Activated T-cell treated with anti-CD3 and anti-CD28 coated beads, Interleukin-2, amount 50 U/mL, for 72 hours (primary cell): ENCODE data around the gene FBXL14. TPM values are rescaled to one million over a fixed set of nuclear protein-coding genes. Genes with fewer than 3 reads are reported as not detected.

ENCODE experiments used
- ATAC-seq, 2 donors: fragments of 150-1000 bp; cut with Tn5 transposase; replicated peaks in 1 of 2; 2 replicates each; pipeline ENCODE4 v1.10.0; 2021; ENCODE audit warnings: moderate library complexity in 2 of 2, mild to moderate bottlenecking in 1 of 2
- DNase-seq, 2 donors: peaks; one replicate each; pipeline ENCODE4 v3.0.0; 2021 to 2022; ENCODE audit warnings: mixed read lengths in 1 of 2
- H3K27ac Mint-ChIP-seq: one replicate; pipeline ENCODE4 v1.8.0; 2022; ENCODE audit warnings: mild to moderate bottlenecking, moderate library complexity, mixed read lengths
- H3K27me3 Mint-ChIP-seq: one replicate; pipeline ENCODE4 v1.8.0; 2022; ENCODE audit warnings: low read depth, mixed read lengths
- H3K36me3 Mint-ChIP-seq, 2 donors: one replicate each; pipeline ENCODE4 v1.8.0; 2022; ENCODE audit warnings: mixed read lengths in 2 of 2, mild to moderate bottlenecking in 1 of 2; ENCODE audit not compliant: insufficient read depth in 2 of 2
- H3K4me1 Mint-ChIP-seq: one replicate; pipeline ENCODE4 v1.8.0; 2022; ENCODE audit warnings: low read depth, mixed read lengths
- H3K4me3 Mint-ChIP-seq, 2 donors: one replicate each; pipeline ENCODE4 v1.8.0; 2022; ENCODE audit warnings: mild to moderate bottlenecking in 2 of 2, mixed read lengths in 2 of 2, moderate library complexity in 2 of 2
- H3K9me3 Mint-ChIP-seq, 2 donors: one replicate each; pipeline ENCODE4 v1.8.0; 2022; ENCODE audit warnings: mixed read lengths in 2 of 2
- total RNA-seq, 2 donors: library from RNA; stranded (reverse); gene quantifications; one replicate each; pipeline ENCODE4 v1.2.3, GENCODE V29; 2022

Gene FBXL14
- total RNA-seq, 2 donors from 2014 or later, result 18.1 to 19.9 TPM

DNA sequence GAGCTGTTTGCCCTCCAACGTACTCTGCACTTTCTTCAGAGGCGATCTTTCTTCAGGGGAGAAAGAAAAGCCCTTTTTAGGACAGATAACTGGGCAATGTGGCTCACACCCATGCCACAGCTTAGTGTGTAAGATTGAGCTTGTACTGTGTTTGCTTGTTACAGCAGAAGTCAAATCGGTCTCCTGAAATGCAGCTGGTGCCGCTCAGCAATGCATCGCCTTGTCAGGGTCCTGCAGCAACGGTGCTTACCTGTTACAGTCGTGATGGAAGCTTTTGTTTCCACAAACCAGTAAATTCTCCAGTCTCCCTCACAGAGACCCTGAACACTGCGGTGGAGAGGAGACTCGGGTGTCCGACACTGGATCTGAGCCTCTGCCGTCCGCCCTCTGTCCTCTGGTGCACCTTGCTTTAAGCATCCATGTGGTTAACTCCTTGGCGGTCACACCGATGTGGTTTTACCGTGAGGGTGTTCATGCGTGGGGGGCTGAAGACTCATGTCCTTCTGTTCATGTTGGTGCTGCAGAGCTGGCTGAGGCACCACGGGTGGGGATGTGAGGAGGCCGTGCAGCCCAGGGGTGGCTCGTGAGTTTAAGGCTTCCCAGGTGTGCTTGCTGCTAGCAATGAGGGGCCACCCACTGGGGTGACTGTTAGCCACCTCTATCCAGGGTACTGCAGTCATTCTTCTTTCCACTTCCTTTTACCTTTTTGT lies 47.3 kb downstream of the FBXL14 start:
- peaks cover 36% of the 10 kb centered on the region for H3K27me3 Mint-ChIP-seq
- no peaks in the 10 kb centered on the region for H3K4me1 Mint-ChIP-seq
- peaks cover 3 to 5% of the 10 kb centered on the region in 2 donors for H3K9me3 Mint-ChIP-seq
- H3K27ac Mint-ChIP-seq, result no peak overlapping the region
- H3K36me3 Mint-ChIP-seq, result peaks cover 5 to 12% of the 10 kb centered on the region in 2 donors
- DNase-seq, result no peak
- no peak for ATAC-seq
- H3K4me3 Mint-ChIP-seq, result no peak overlapping the region

DNA sequence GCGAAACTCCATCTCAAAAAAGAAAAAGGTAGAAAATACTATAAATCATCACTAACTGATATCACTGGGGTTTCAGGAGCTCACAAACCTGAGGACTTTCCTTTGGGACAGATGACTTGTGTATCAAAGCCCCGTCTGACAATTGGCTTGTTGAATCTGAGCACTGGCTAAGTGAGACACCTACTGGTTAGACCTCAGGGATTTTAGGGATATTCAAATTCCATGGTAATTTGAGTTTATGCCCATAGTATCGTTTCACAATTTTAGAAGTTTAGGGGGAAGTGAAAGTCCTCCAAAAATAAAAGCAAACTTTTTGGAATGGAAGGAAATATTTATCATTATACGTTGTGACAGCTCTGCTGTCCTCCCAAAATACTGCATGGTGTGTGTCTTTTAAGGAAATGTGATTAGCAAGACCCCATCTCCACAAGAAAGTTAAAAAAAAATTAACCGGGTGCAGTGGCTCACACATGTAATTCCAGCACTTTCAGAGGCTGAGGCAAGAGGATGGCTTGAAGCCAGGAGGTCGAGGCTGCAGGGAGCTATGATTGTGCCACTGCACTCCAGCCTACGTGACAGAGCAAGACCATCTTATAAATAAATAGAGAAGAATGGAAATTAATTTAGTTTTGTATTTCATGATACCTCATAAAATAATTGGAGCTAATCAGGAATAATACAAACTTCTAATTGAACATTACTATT lies 49.2 kb downstream of the FBXL14 start:
- Mint-ChIP-seq H3K27ac (no peak overlapping the region), H3K27me3 (peaks cover 41% of the 10 kb centered on the region), H3K4me1 (peaks cover 7% of the 10 kb centered on the region), H3K9me3 (peaks cover 0 to 3% of the 10 kb centered on the region in 2 donors), H3K4me3 (no peak overlapping the region), H3K36me3 (peaks cover 0 to 3% of the 10 kb centered on the region in 2 donors)
- DNase-seq (no peak), ATAC-seq (no peak)

- Mint-ChIP-seq H3K36me3 (no peaks in the 10 kb centered on the region), H3K4me3 (no peak overlapping the region), H3K4me1 (peaks cover 7% of the 10 kb centered on the region), H3K27ac (no peak overlapping the region), H3K9me3 (no peaks in the 10 kb centered on the region), H3K27me3 (peaks cover 65% of the 10 kb centered on the region)
- no peak for DNase-seq
- no peak for ATAC-seq
Measured at GRCh38 chr12:1542599-1542998, 51.8 kb downstream of the FBXL14 start.

- peaks cover 7% of the 10 kb centered on the region for H3K4me1 Mint-ChIP-seq
- no peaks in the 10 kb centered on the region for H3K9me3 Mint-ChIP-seq
- H3K27me3 Mint-ChIP-seq, result peaks cover 73% of the 10 kb centered on the region
- no peak overlapping the region for H3K4me3 Mint-ChIP-seq
- DNase-seq, result no peak
- no peak overlapping the region for H3K27ac Mint-ChIP-seq
- H3K36me3 Mint-ChIP-seq, result no peaks in the 10 kb centered on the region
- ATAC-seq, result peak in 1 of 2 donors; percentile 29
Measured at GRCh38 chr12:1540690-1541089, 53.7 kb downstream of the FBXL14 start.

DNA sequence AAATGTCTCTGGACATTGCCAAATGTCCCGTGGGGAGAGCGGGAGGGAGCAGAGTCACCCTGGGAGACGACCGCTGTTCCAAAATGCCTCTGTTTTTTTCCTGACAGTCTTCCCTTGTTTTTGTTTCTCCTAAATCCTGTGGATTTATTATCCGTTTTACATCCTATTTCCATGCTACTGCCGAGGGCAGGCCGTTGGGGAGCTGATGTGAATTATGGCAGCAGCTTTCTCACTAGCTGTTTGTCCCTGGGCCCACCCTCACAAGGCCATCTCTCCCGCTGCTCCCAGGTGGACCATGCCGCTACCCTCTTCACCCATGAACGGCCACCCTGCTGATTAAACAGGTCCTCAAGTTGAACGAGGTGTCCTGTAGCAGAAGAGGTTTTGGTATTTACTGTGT lies 55.2 kb downstream of the FBXL14 start:
- Mint-ChIP-seq H3K4me1 (peaks cover 15% of the 10 kb centered on the region), H3K9me3 (no peaks in the 10 kb centered on the region), H3K27ac (no peak overlapping the region), H3K36me3 (no peaks in the 10 kb centered on the region), H3K4me3 (no peak overlapping the region), H3K27me3 (peaks cover 81% of the 10 kb centered on the region)
- no peak for DNase-seq
- ATAC-seq, result no peak

DNA sequence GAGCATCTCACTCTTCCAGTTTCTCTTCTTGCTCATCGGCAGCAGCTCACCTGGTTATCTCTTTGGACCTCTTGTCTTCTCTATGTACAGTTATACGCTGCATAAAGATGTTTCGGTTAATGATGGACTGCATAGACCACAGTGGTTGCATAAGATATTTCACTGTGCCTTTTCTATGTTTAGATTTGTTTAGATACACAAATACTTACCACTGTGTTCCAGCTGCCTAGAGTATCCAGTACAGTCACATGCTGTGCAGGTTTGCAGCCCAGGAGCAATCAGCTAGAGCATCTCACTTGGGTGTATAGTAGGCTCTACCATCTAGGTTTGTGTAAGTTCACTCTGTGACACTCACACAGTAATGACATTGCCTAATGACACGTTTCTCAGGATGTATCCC lies 57.6 kb downstream of the FBXL14 start:
- Mint-ChIP-seq H3K27ac (no peak overlapping the region), H3K36me3 (no peaks in the 10 kb centered on the region), H3K4me3 (no peak overlapping the region), H3K4me1 (peaks cover 39% of the 10 kb centered on the region), H3K27me3 (peaks cover 83% of the 10 kb centered on the region), H3K9me3 (no peaks in the 10 kb centered on the region)
- no peak for ATAC-seq
- no peak for DNase-seq

DNA sequence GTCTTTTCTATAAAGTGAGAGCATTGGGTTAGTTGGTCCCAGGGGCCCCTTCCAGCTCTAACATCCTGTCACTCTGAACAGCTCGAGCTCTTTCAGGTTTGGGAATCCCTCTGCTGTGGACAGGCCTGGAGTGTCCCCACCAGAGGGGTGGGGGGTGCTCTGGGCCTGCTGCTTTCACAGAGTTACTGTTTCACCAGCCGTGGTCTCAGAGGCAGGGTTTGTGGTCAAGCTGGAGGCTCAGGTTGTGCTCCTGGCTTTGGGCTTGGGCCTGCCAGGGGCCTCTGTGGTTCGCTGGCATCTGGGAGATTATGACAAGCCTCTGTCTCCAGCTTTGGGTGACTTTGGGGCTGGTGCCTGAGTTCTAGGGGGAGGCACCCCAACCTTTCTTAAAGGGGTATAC lies 59.6 kb downstream of the FBXL14 start:
- Mint-ChIP-seq H3K9me3 (no peaks in the 10 kb centered on the region), H3K27me3 (peaks cover 70% of the 10 kb centered on the region), H3K4me1 (peaks cover 37% of the 10 kb centered on the region), H3K4me3 (peak overlapping the region; percentile 85 to 94), H3K36me3 (no peaks in the 10 kb centered on the region), H3K27ac (no peak overlapping the region)
- ATAC-seq, result no peak
- peak; percentile 27 to 44 for DNase-seq

DNA sequence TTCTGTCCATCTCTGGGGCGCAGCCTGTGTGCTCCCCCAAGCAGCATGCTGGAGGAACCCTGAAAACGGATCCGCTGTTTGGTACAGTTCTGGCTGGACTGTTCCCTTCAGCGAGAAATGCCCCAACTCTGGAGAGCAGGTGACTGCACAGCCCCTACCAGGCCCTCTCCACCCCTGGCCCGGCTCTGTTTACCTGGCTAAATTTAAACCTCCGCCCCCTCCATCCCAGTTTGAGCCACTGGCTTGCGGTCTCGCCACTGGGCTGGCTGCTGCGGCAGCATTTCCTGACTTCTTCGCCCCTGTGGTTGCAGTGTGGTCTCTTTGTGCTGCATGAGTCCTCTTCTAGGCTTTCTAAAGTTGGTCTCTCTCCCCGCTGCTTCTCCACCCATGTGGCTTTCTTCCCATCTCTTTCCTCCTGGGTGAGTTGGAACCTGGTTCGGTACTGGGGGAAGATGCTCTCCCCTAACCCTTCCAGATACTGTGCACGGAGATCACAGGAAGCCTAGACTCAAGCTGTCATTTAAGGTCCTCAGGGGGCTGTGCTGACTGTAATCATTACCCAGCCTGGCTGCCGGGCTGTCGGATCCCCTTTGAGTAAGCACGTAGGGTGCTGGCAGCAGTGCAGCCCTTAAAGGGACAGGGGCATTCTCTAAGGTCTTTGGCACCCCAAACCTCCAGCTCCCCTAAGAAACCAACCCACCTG lies 60.6 kb downstream of the FBXL14 start:
- peak; percentile 78 for DNase-seq
- no peaks in the 10 kb centered on the region for H3K36me3 Mint-ChIP-seq
- peaks cover 42% of the 10 kb centered on the region for H3K4me1 Mint-ChIP-seq
- H3K27me3 Mint-ChIP-seq, result peaks cover 70% of the 10 kb centered on the region
- ATAC-seq, result peak; percentile 87 to 88
- H3K27ac Mint-ChIP-seq, result peak overlapping the region; percentile 9
- H3K9me3 Mint-ChIP-seq, result no peaks in the 10 kb centered on the region
- H3K4me3 Mint-ChIP-seq, result peak overlapping the region; percentile 85 to 94

DNA sequence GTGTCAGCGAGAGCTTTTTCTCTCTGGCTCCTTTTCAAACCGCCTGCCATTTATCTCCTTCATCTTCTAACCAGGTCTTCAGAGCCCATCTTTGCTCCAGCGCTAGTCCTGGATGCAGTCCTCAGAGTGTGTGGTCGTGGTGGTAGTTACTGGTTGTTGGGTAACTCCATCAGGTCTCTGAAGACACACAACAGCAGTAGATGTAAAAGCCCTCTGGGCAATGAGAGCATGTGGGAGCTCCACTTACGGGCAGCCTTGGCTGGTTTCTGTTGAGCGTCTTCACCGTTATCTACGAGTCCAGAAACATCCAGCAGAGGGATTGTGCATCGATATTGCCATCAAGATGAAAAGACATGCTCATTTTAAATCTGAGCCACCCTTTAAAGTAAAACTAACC lies 61.2 kb downstream of the FBXL14 start:
- Mint-ChIP-seq H3K4me1 (peaks cover 42% of the 10 kb centered on the region), H3K27ac (no peak overlapping the region), H3K36me3 (no peaks in the 10 kb centered on the region), H3K9me3 (no peaks in the 10 kb centered on the region), H3K27me3 (peaks cover 71% of the 10 kb centered on the region), H3K4me3 (peak overlapping the region; percentile 85 to 94)
- peak; percentile 27 to 29 for ATAC-seq
- peak; percentile 33 to 36 for DNase-seq

- H3K9me3 Mint-ChIP-seq, result no peaks in the 10 kb centered on the region
- H3K27me3 Mint-ChIP-seq, result peaks cover 71% of the 10 kb centered on the region
- no peak overlapping the region for H3K27ac Mint-ChIP-seq
- peak overlapping the region; percentile 85 to 94 for H3K4me3 Mint-ChIP-seq
- H3K4me1 Mint-ChIP-seq, result peaks cover 42% of the 10 kb centered on the region
- DNase-seq, result no peak
- H3K36me3 Mint-ChIP-seq, result no peaks in the 10 kb centered on the region
- ATAC-seq, result no peak
Measured at GRCh38 chr12:1532375-1533165, 61.8 kb downstream of the FBXL14 start.

GRCh38 chr12:1531654-1532374 lies 62.6 kb downstream of the FBXL14 start:
- H3K27ac Mint-ChIP-seq, result no peak overlapping the region
- peaks cover 71% of the 10 kb centered on the region for H3K27me3 Mint-ChIP-seq
- no peak for DNase-seq
- peak overlapping the region; percentile 85 to 94 for H3K4me3 Mint-ChIP-seq
- no peaks in the 10 kb centered on the region for H3K9me3 Mint-ChIP-seq
- ATAC-seq, result no peak
- H3K36me3 Mint-ChIP-seq, result no peaks in the 10 kb centered on the region
- H3K4me1 Mint-ChIP-seq, result peaks cover 42% of the 10 kb centered on the region

GRCh38 chr12:1531153-1531653 lies 63.2 kb downstream of the FBXL14 start:
- DNase-seq, result peak; percentile 14 to 21
- Mint-ChIP-seq H3K4me3 (peak overlapping the region; percentile 70 to 94), H3K27me3 (peaks cover 71% of the 10 kb centered on the region), H3K9me3 (no peaks in the 10 kb centered on the region), H3K4me1 (peaks cover 42% of the 10 kb centered on the region), H3K36me3 (no peaks in the 10 kb centered on the region), H3K27ac (no peak overlapping the region)
- no peak for ATAC-seq
